Measurements from ENCODE around the gene ATP9A.
A peak's percentile ranks its signal among the peaks of the same experiment; 100 is the strongest.

Gene ATP9A

GRCh38 chr20:51563174-51563485 lies 205.1 kb downstream of the ATP9A start:
- H3K27me3 Mint-ChIP-seq: peaks cover 76% of the 10 kb centered on the region

GRCh38 chr20:51562332-51563173 lies 205.6 kb downstream of the ATP9A start:
- H3K4me3 Mint-ChIP-seq: peak overlapping the region; percentile 30
- peaks cover 35% of the 10 kb centered on the region for H3K4me1 Mint-ChIP-seq (ENCODE audit: low read depth)
- no peaks in the 10 kb centered on the region for H3K36me3 Mint-ChIP-seq (ENCODE audit: low read depth)
- no peak overlapping the region for H3K27ac Mint-ChIP-seq
- peaks cover 73% of the 10 kb centered on the region for H3K27me3 Mint-ChIP-seq
- H3K9me3 Mint-ChIP-seq: no peaks in the 10 kb centered on the region
- intact Hi-C loops (cut with micrococcal nuclease): no loop called here

More at GRCh38 chr20:51563174-51563485, 205.1 kb downstream of the ATP9A start:
- Mint-ChIP-seq H3K4me3 (peak overlapping the region; percentile 30), H3K27ac (no peak overlapping the region), H3K9me3 (no peaks in the 10 kb centered on the region), H3K4me1 (ENCODE audit: low read depth) (peaks cover 35% of the 10 kb centered on the region), H3K36me3 (ENCODE audit: low read depth) (no peaks in the 10 kb centered on the region)
- intact Hi-C loops (cut with micrococcal nuclease): no loop called here

- H3K27ac Mint-ChIP-seq: no peak overlapping the region
- no peaks in the 10 kb centered on the region for H3K9me3 Mint-ChIP-seq
- intact Hi-C loops (cut with micrococcal nuclease): no loop called here
- H3K27me3 Mint-ChIP-seq: peaks cover 73% of the 10 kb centered on the region
- no peaks in the 10 kb centered on the region for H3K36me3 Mint-ChIP-seq (ENCODE audit: low read depth)
- H3K4me1 Mint-ChIP-seq (ENCODE audit: low read depth): peaks cover 35% of the 10 kb centered on the region
- no peak overlapping the region for H3K4me3 Mint-ChIP-seq
Measured at GRCh38 chr20:51562027-51562331, 206.2 kb downstream of the ATP9A start.

GRCh38 chr20:51560550-51561307 lies 207.5 kb downstream of the ATP9A start:
- intact Hi-C loops (cut with micrococcal nuclease): no loop called here
- Mint-ChIP-seq H3K4me3 (no peak overlapping the region), H3K4me1 (ENCODE audit: low read depth) (peaks cover 30% of the 10 kb centered on the region), H3K27me3 (peaks cover 69% of the 10 kb centered on the region), H3K27ac (no peak overlapping the region), H3K9me3 (no peaks in the 10 kb centered on the region), H3K36me3 (ENCODE audit: low read depth) (no peaks in the 10 kb centered on the region)

GRCh38 chr20:51560042-51560441 lies 208.1 kb downstream of the ATP9A start:
- Mint-ChIP-seq H3K4me3 (no peak overlapping the region), H3K27ac (no peak overlapping the region), H3K27me3 (peaks cover 66% of the 10 kb centered on the region), H3K4me1 (ENCODE audit: low read depth) (peaks cover 27% of the 10 kb centered on the region), H3K9me3 (no peaks in the 10 kb centered on the region), H3K36me3 (ENCODE audit: low read depth) (no peaks in the 10 kb centered on the region)
- intact Hi-C loops (cut with micrococcal nuclease): no loop called here

- no peak overlapping the region for H3K4me3 Mint-ChIP-seq
- no peak overlapping the region for H3K27ac Mint-ChIP-seq
- no peaks in the 10 kb centered on the region for H3K4me1 Mint-ChIP-seq (ENCODE audit: low read depth)
- intact Hi-C loops (cut with micrococcal nuclease): no loop called here
- H3K9me3 Mint-ChIP-seq: no peaks in the 10 kb centered on the region
- H3K36me3 Mint-ChIP-seq (ENCODE audit: low read depth): no peaks in the 10 kb centered on the region
- H3K27me3 Mint-ChIP-seq: peaks cover 29% of the 10 kb centered on the region
Measured at GRCh38 chr20:51554538-51555165, 213.5 kb downstream of the ATP9A start.

GRCh38 chr20:51553897-51554486 lies 214.2 kb downstream of the ATP9A start:
- Mint-ChIP-seq H3K9me3 (no peaks in the 10 kb centered on the region), H3K27ac (no peak overlapping the region), H3K4me3 (no peak overlapping the region), H3K4me1 (ENCODE audit: low read depth) (no peaks in the 10 kb centered on the region), H3K27me3 (peaks cover 25% of the 10 kb centered on the region), H3K36me3 (ENCODE audit: low read depth) (no peaks in the 10 kb centered on the region)
- intact Hi-C loops (cut with micrococcal nuclease): no loop called here

- Mint-ChIP-seq H3K27me3 (peaks cover 35% of the 10 kb centered on the region), H3K4me1 (ENCODE audit: low read depth) (peaks cover 4% of the 10 kb centered on the region), H3K9me3 (no peaks in the 10 kb centered on the region), H3K4me3 (no peak overlapping the region), H3K36me3 (ENCODE audit: low read depth) (no peaks in the 10 kb centered on the region), H3K27ac (no peak overlapping the region)
- intact Hi-C loops (cut with micrococcal nuclease): no loop called here
Measured at GRCh38 chr20:51551186-51551585, 217.0 kb downstream of the ATP9A start.

- Mint-ChIP-seq H3K27me3 (peaks cover 40% of the 10 kb centered on the region), H3K4me3 (no peak overlapping the region), H3K4me1 (ENCODE audit: low read depth) (peaks cover 4% of the 10 kb centered on the region), H3K27ac (no peak overlapping the region), H3K36me3 (ENCODE audit: low read depth) (no peaks in the 10 kb centered on the region), H3K9me3 (no peaks in the 10 kb centered on the region)
- intact Hi-C loops (cut with micrococcal nuclease): no loop called here
Measured at GRCh38 chr20:51549474-51549873, 218.7 kb downstream of the ATP9A start.

- H3K4me1 Mint-ChIP-seq (ENCODE audit: low read depth): peaks cover 9% of the 10 kb centered on the region
- H3K4me3 Mint-ChIP-seq: no peak overlapping the region
- H3K36me3 Mint-ChIP-seq (ENCODE audit: low read depth): no peaks in the 10 kb centered on the region
- no peak overlapping the region for H3K27ac Mint-ChIP-seq
- H3K27me3 Mint-ChIP-seq: peaks cover 46% of the 10 kb centered on the region
- intact Hi-C loops (cut with micrococcal nuclease): no loop called here
- no peaks in the 10 kb centered on the region for H3K9me3 Mint-ChIP-seq
Measured at GRCh38 chr20:51547951-51548350, 220.2 kb downstream of the ATP9A start.
